K562 (cell line): ENCODE measurements around the gene CACNA1C. TPM values are rescaled to one million over a fixed set of nuclear protein-coding genes. Genes with fewer than 3 reads are reported as not detected.

Source experiments
- ATAC-seq: fragments of 200-7000 bp; cut with Tn5 transposase; 3 replicates; pipeline ENCODE4 v1.9.1; 2020; ENCODE audit warnings: moderate library complexity
- BruUV-seq: library from RNA; stranded (reverse); fragments of 400-500 nt; replicated peaks from 2 replicates; lab custom pipeline; 2021; lab: Mats Ljungman, UMichigan
- CTCF ChIA-PET: fragments of 300-600 bp; formaldehyde crosslinking; extraction: SDS; loops from one replicate; lab custom pipeline; 2021; ENCODE audit warnings: low intra/inter-chr PET ratio; lab: Yijun Ruan, JAX
- POLR2A ChIA-PET: fragments of 300-600, 350-650 bp; sonication (Branson Sonifier 250); formaldehyde crosslinking; extraction: SDS; loops from one replicate; lab custom pipeline; 2021; ENCODE audit warnings: antibody characterized with exemption, inconsistent platforms; lab: Yijun Ruan, JAX
- DNase-seq, 4 experiments: peaks; one replicate each; pipeline versions ENCODE4 v3.0.0 to v3.0.0-alpha.2; 2011 to 2018; ENCODE audit warnings: low spot score in 3 of 4, mixed read lengths in 3 of 4; ENCODE audit errors: extremely low read depth in 1 of 4
- FAIRE-seq: peaks from 2 replicates; lab custom pipeline; 2011; peaks lifted over from hg19 to GRCh38; lab: Jason Lieb, UNC
- H2AFZ ChIP-seq: 2 replicates; pipeline ENCODE4 v1.6.0; 2011; ENCODE audit warnings: low read depth, low read length, control low read depth, inconsistent platforms
- H3K27ac ChIP-seq: fragments of 200-600 bp; 3 replicates; pipeline ENCODE4 v1.8.0; 2011; ENCODE audit warnings: low read depth, mild to moderate bottlenecking, control low read depth, inconsistent platforms, low read length, moderate library complexity, mixed read lengths; ENCODE audit errors: extremely low read depth
- H3K27me3 ChIP-seq, 2 experiments: fragments of 300-600 bp in 1 of 2; 2 replicates in 1 of 2; 3 replicates in 1 of 2; pipeline versions ENCODE4 v1.6.0 to v1.8.0; 2011; ENCODE audit warnings: inconsistent platforms in 2 of 2, low read length in 2 of 2, mild to moderate bottlenecking in 1 of 2, mixed read lengths in 1 of 2, moderate library complexity in 1 of 2; ENCODE audit not compliant: control insufficient read depth in 2 of 2, insufficient read depth in 2 of 2
- H3K36me3 ChIP-seq: fragments of 300-600 bp; 3 replicates; pipeline ENCODE4 v1.8.0; 2011; ENCODE audit warnings: mild to moderate bottlenecking, low read length, inconsistent platforms; ENCODE audit not compliant: control insufficient read depth, insufficient read depth
- H3K4me1 ChIP-seq, 2 experiments: fragments of 200-600 bp in 1 of 2; replicated peaks in 1 of 2; 2 replicates in 1 of 2; 3 replicates in 1 of 2; pipeline versions ENCODE4 v1.5.1 to v1.8.0; 2011; ENCODE audit warnings: inconsistent platforms in 2 of 2, low read length in 2 of 2, mild to moderate bottlenecking in 1 of 2, mixed read lengths in 1 of 2, moderate library complexity in 1 of 2; ENCODE audit not compliant: control insufficient read depth in 2 of 2, insufficient read depth in 2 of 2
- H3K4me2 ChIP-seq: 2 replicates; pipeline ENCODE4 v1.6.1; 2011; ENCODE audit warnings: low read length, control low read depth, inconsistent platforms, mixed read lengths; ENCODE audit not compliant: insufficient read depth
- H3K4me3 ChIP-seq: fragments of 200-600 bp; sonication (generic), shearing (Covaris generic); 2 replicates; pipeline ENCODE4 v1.5.1; 2016; ENCODE audit warnings: control low read depth, inconsistent platforms
- H3K79me2 ChIP-seq: fragments of 200-600 bp; 3 replicates; pipeline ENCODE4 v1.8.0; 2011; ENCODE audit warnings: low read length, inconsistent platforms; ENCODE audit not compliant: control insufficient read depth, insufficient read depth
- H3K9ac ChIP-seq, 2 experiments: 2 replicates each; pipeline versions ENCODE4 v1.6.0 to v1.6.1; 2011; ENCODE audit warnings: low read depth in 2 of 2, low read length in 2 of 2, control low read depth in 1 of 2, inconsistent platforms in 1 of 2, mild to moderate bottlenecking in 1 of 2, mixed read lengths in 1 of 2; ENCODE audit not compliant: insufficient read depth in 1 of 2
- H3K9me1 ChIP-seq: one replicate; pipeline ENCODE4 v1.6.0; 2011; ENCODE audit warnings: inconsistent platforms, mild to moderate bottlenecking, low read length, moderate library complexity; ENCODE audit not compliant: control insufficient read depth, insufficient read depth
- H3K9me3 ChIP-seq: replicated peaks from 2 replicates; pipeline ENCODE4 v1.5.1; 2011; ENCODE audit warnings: low read depth, low read length, inconsistent platforms; ENCODE audit not compliant: control insufficient read depth, insufficient read depth
- H4K20me1 ChIP-seq: replicated peaks from 2 replicates; pipeline ENCODE4 v1.6.1; 2011; ENCODE audit warnings: low read length, inconsistent platforms, mixed read lengths; ENCODE audit not compliant: control insufficient read depth, insufficient read depth
- HNRNPH1 ChIP-seq: fragments of 200-400 bp; formaldehyde crosslinking; optimal IDR thresholded peaks from 2 replicates; pipeline ENCODE3; 2017; ENCODE audit warnings: low read depth, mild to moderate bottlenecking, low read length, moderate library complexity
- HSF4 ChIP-seq: fragments of 250-450 bp; sonication (Bioruptor Pico); IDR thresholded peaks from 2 replicates; pipeline ENCODE4 v2.1.2; 2022; ENCODE audit warnings: mild to moderate bottlenecking, moderate library complexity, borderline replicate concordance
- MEF2D ChIP-seq: conservative IDR thresholded peaks from 2 replicates; pipeline ENCODE4 v1.6.1; 2016; ENCODE audit warnings: low read depth, missing genetic modification characterization, missing compliant biosample characterization
- NCOA4 ChIP-seq: fragments of 450-650 bp; IDR thresholded peaks from 2 replicates; pipeline ENCODE4 v1.6.1; 2018; ENCODE audit warnings: mild to moderate bottlenecking; ENCODE audit not compliant: partially characterized antibody
- NFIX ChIP-seq: fragments of 250-450 bp; sonication (Bioruptor Pico); IDR thresholded peaks from 2 replicates; pipeline ENCODE4 v1.4.0; 2020; ENCODE audit warnings: low read depth, mild to moderate bottlenecking, moderate library complexity
- RUNX1 ChIP-seq: sonication (generic); IDR thresholded peaks from 2 replicates; pipeline ENCODE4 v1.6.1; 2016; ENCODE audit warnings: antibody characterized with exemption, low read depth
- ZMIZ1 ChIP-seq, 2 experiments: fragments of 150-350 bp in 1 of 2; IDR thresholded peaks; 2 replicates each; pipeline ENCODE4 v1.6.1; 2012 to 2016; ENCODE audit warnings: low read depth in 2 of 2, low read length in 2 of 2, mild to moderate bottlenecking in 1 of 2, moderate library complexity in 1 of 2
- ZNF224 ChIP-seq: sonication (generic); formaldehyde crosslinking; IDR thresholded peaks from 2 replicates; pipeline ENCODE4 v1.8.0; 2022; ENCODE audit warnings: mild to moderate bottlenecking, missing genetic modification reagents
- ZNF398 ChIP-seq: fragments of 250-450 bp; sonication (Bioruptor Pico); IDR thresholded peaks from 2 replicates; pipeline ENCODE4 v1.8.0; 2021; ENCODE audit warnings: moderate library complexity, mild to moderate bottlenecking, inconsistent platforms
- ZNF785 ChIP-seq: fragments of 250-450 bp; sonication (Bioruptor Pico); IDR thresholded peaks from 2 replicates; pipeline ENCODE4 v1.4.0; 2020; ENCODE audit warnings: mild to moderate bottlenecking
- WGBS: fragments of 100-300 bp; shearing (Covaris generic); methylation state at CpG from one replicate; pipeline ENCODE4 v1.1.6; 2016; ENCODE audit warnings: low coverage, mixed read lengths; ENCODE audit not compliant: insufficient coverage; ENCODE audit errors: missing lambda C conversion rate; 5-methylcytosine and 5-hydroxymethylcytosine counted together
- in situ Hi-C: fragments of 300-500 bp; cut with MboI; formaldehyde crosslinking; loops from 4 replicates; pipeline ENCODE4 v1.15.0; 2018; ENCODE audit warnings: inconsistent platforms, mixed read lengths
- intact Hi-C: fragments of 100-400 bp; cut with micrococcal nuclease; formaldehyde crosslinking; loops from 2 replicates; pipeline ENCODE4 v1.14.2; 2022
- polyA plus RNA-seq, 8 experiments: library from polyadenylated mRNA; depleted of rRNA in 4 of 8; stranded (reverse) in 5 of 8; unstranded in 3 of 8; fragments of >200 nt; fragmentation: Nextera tagmentation in 2 of 8; fragmentation: Illumina TruSeq in 1 of 8; extraction: Ambion mirVana in 2 of 8; extraction: Trizol in 1 of 8; gene quantifications; 2 replicates each; pipeline versions ENCODE4 v1.2.1 to v1.2.3, GENCODE V29; 2011 to 2014; ENCODE audit warnings: inconsistent platforms in 1 of 8, missing spikeins in 1 of 8
- total RNA-seq, 7 experiments: library from RNA; depleted of rRNA in 6 of 7; stranded (reverse); fragments of >200 nt in 6 of 7; fragmentation: Illumina TruSeq in 2 of 7; extraction: Trizol in 2 of 7; gene quantifications; 2 replicates each; pipeline versions ENCODE4 v1.2.1 to v1.2.3, GENCODE V29; 2011 to 2021; ENCODE audit warnings: low replicate concordance in 1 of 7
- TF ChIP-seq, protein P1 (sequence below), 2 experiments: IDR thresholded peaks; 2 replicates each; pipeline ENCODE4 v1.6.1; 2011; ENCODE audit warnings: borderline replicate concordance in 1 of 2, control low read depth in 1 of 2, low read depth in 1 of 2, low read length in 1 of 2, mild to moderate bottlenecking in 1 of 2, mixed read lengths in 1 of 2, moderate library complexity in 1 of 2; ENCODE audit not compliant: insufficient read depth in 1 of 2, insufficient read length in 1 of 2, poor library complexity in 1 of 2, severe bottlenecking in 1 of 2; ENCODE audit errors: extremely low read depth in 1 of 2

CACNA1C gene
- total and polyA plus RNA-seq, 9 of the 15 experiments (the other 6 are each of a cell fraction or from before 2014, with no cell fraction given), result not detected

DNA sequence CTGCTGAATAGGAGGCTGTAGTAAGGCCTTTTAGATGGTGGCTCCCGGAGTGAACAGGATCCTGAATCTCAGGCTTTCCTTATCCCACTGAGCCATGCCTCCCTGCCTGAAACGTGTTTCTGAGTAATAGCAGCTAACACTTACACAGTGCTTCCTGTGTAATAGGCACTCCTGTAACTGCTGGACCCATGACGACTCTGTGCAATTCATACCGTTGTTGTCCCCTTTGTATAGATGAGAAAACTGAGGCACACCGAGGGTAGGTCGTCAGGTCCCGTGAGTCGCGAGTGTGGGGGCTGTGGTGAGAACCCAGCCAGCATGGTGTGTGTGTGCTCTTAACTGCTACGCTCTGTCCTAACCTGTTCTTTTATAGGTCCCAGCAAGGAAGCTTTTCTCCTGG lies 193.6 kb downstream of the CACNA1C start (continued):
- TF ChIP-seq MEF2D (tag), result no peak
- no peak for TF ChIP-seq ZNF785 (CRISPR knock-in tag)
- no peak for TF ChIP-seq ZMIZ1 (IDR thresholded peaks at IDR 0.05; ENCODE audit: low read depth in 2 of 2, low read length in 2 of 2)
- TF ChIP-seq ZNF398 (CRISPR knock-in tag), result no peak

- Histone ChIP-seq H3K79me2 (no peaks in the 10 kb centered on the region), H4K20me1 (no peaks in the 10 kb centered on the region), H3K4me2 (no peak overlapping the region), H3K27me3 (peaks cover 3 to 21% of the 10 kb centered on the region in 2 experiments; a peak in 2 of 5 replicates), H2AFZ (no peak overlapping the region), H3K9me3 (no peaks in the 10 kb centered on the region), H3K4me1 (no peaks in the 10 kb centered on the region), H3K9ac (no peak overlapping the region), H3K36me3 (no peaks in the 10 kb centered on the region), H3K27ac (no peak overlapping the region)
- POLR2A ChIA-PET, result no interaction called here
- FAIRE-seq (no peak), DNase-seq (no peak), ATAC-seq (no peak)
- BruUV-seq, result no TSS peak
- CTCF ChIA-PET, result no interaction called here
- intact Hi-C loops, result no loop called here
- TF ChIP-seq NCOA4 (no peak), RUNX1 (no peak), NFIX (CRISPR knock-in tag) (no peak), ZNF224 (CRISPR knock-in tag) (no peak), HNRNPH1 (no peak), HSF4 (CRISPR knock-in tag) (no peak)
- TF ChIP-seq, protein P1, sequence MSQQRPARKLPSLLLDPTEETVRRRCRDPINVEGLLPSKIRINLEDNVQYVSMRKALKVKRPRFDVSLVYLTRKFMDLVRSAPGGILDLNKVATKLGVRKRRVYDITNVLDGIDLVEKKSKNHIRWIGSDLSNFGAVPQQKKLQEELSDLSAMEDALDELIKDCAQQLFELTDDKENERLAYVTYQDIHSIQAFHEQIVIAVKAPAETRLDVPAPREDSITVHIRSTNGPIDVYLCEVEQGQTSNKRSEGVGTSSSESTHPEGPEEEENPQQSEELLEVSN (IDR thresholded peaks at IDR 0.05; ENCODE audit: borderline replicate concordance in 1 of 2, extremely low read depth in 1 of 2, insufficient read depth in 1 of 2, insufficient read length in 1 of 2, low read depth in 1 of 2, low read length in 1 of 2, poor library complexity in 1 of 2, severe bottlenecking in 1 of 2), result no peak
- TF ChIP-seq, all 486 proteins: peak for 0
- no peak overlapping the region for H3K4me3 ChIP-seq
- H3K9me1 ChIP-seq, result no peaks in the 10 kb centered on the region
- in situ Hi-C loops, result no loop called here
- 1% methylated on average over 7 of the region's 7 CpGs for WGBS
These were observed 194.3 kb downstream of the CACNA1C start for GRCh38 chr12:2247120-2247519.
